HCEC 1CT (cell line): ENCODE results near the gene GAD1.

Experiments
- DNase-seq: peaks from one replicate; pipeline ENCODE4 v3.0.0-alpha.2; 2017

Gene GAD1

GRCh38 chr2:170816504-170817092 is at the start of gene GAD1:
TSS of gene GAD1 (plus strand) at chr2:170816887. CDS start at chr2:170818592, 1,705 bp downstream.
- DNase-seq, result peak; percentile 69

GRCh38 chr2:170770008-170770605 is 46.6 kb upstream of the GAD1 start, which contains the start of gene ERICH2:
TSS of gene ERICH2 (plus strand) at chr2:170770378. CDS start at chr2:170770682, 304 bp downstream.
- peak; percentile 58 for DNase-seq

GRCh38 chr2:170770606-170771420 is 45.9 kb upstream of the GAD1 start:
- DNase-seq, result peak; percentile 66

GRCh38 chr2:170771421-170771937 is 45.2 kb upstream of the GAD1 start:
- no peak for DNase-seq

GRCh38 chr2:170772295-170772694 is 44.4 kb upstream of the GAD1 start:
- DNase-seq, result no peak

- no peak for DNase-seq
Measured at GRCh38 chr2:170774074-170774473, 42.6 kb upstream of the GAD1 start.

GRCh38 chr2:170778900-170779299 is 37.8 kb upstream of the GAD1 start:
- DNase-seq, result no peak

- DNase-seq, result no peak
Measured at GRCh38 chr2:170779304-170779703, 37.4 kb upstream of the GAD1 start.

GRCh38 chr2:170782673-170783072 is 34.0 kb upstream of the GAD1 start:
- no peak for DNase-seq

- DNase-seq, result no peak
Measured at GRCh38 chr2:170783549-170783948, 33.1 kb upstream of the GAD1 start.

- no peak for DNase-seq
Measured at GRCh38 chr2:170798996-170799395, 17.7 kb upstream of the GAD1 start.

GRCh38 chr2:170806548-170806947 is 10.1 kb upstream of the GAD1 start:
- DNase-seq, result no peak

- DNase-seq, result peak; percentile 70
Measured at GRCh38 chr2:170812710-170813600, 3.7 kb upstream of the GAD1 start.

GRCh38 chr2:170813611-170814532 is 2.8 kb upstream of the GAD1 start:
- DNase-seq, result no peak

- DNase-seq, result no peak
Measured at GRCh38 chr2:170814533-170815230, 2.0 kb upstream of the GAD1 start.

GRCh38 chr2:170815311-170815710 is 1.4 kb upstream of the GAD1 start:
- DNase-seq, result no peak

- DNase-seq, result peak; percentile 41
Measured at GRCh38 chr2:170815746-170816503, 762 bp upstream of the GAD1 start.

GRCh38 chr2:170817093-170818035 is 677 bp downstream of the GAD1 start:
- no peak for DNase-seq
